GM19025 (cell line): ENCODE results near the gene KCTD20.
"Not testable (repeated sequence)": the region's sequence is repeated elsewhere in the genome, so short reads cannot be mapped to it uniquely, and the experiment has no call there.

Source experiments
- ATAC-seq: cut with Tn5 transposase; IDR thresholded peaks from one replicate; pipeline ENCODE4 v1.9.1; 2021; ENCODE audit warnings: mild to moderate bottlenecking, low read depth, moderate library complexity; ENCODE audit not compliant: unreplicated experiment

KCTD20 gene

DNA sequence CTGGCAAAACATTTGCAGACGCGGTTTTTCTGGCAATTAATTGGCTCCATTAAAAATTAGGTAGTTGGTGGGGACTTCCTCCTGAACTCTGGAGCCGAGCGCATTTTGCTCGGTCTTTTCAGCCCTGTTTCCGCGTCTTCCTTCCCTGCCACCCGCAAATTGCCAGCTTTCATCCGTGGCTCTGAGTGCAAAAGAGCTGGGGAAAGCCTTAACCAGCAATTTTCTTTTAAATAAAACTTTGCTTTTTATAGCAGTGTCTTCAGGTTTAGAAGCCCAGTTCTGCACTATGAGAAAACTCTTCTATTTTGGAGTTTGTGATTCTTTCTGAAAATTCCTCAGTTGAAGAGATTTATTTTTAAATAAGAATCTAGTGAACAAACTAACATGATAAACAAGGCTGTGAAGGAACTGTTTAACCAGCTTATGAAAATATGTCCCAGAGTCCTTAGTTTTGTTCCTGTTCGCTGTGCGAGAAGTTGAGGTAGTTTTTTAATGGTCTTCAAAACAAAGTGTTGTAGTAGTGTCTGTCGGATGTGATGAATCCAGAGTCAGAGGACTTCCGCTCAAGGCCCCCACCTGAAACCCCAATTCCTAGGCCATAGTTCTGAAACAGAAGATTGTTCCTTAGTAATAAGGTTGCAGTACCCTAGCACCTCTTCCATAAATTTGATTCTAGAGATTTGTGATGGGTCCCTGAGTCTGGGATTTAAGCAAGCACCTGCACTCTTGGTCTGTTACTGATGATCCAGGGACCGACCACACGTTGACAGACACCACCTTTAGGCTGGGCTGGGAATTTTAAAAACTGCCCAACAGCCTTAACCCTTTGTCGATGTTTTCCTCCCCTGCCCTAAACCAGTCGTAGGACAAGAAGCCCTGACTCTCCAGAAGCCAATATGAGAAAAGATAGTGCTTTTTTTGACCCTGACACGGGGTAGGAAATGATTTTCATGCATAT lies 950 bp downstream of the KCTD20 start:
- no peak for ATAC-seq

DNA sequence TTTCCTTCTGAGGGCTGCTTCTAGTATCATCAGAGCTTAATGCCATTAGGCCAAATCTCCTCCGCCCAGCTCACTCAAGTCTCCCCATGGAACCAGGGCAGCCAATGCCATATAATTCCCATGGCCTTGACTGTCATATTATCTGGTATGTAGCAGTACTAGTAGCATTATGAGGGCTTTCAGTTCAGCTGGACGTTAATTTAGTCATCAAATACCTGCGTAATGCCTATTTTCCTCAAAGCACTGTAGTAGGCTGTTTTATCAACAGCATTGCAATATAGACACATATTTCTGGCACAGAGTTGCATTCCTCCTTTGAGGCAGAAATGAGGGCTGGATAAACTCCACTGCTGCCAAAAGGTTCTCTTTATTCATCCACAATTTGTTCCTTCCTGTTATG lies 1.7 kb downstream of the KCTD20 start:
- no peak for ATAC-seq

DNA sequence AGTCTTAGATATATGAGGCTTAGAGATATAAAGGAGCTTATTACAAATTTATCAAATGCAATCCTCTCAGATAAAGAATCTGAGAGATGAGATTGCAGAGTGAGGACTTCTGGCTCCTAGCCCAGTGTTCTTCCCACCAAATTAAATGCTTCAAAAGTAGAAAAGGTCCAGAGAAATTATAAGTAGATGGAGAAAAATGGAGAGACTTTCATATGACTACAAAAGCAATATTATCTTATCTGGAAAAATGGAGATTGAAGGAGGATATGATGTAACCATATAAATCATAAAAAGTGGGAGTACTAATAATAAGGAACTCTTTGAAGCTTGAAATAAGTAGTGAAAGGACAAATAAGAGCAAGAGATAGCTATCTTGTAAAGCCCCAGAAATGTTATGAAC lies 2.8 kb downstream of the KCTD20 start:
- ATAC-seq = no peak

DNA sequence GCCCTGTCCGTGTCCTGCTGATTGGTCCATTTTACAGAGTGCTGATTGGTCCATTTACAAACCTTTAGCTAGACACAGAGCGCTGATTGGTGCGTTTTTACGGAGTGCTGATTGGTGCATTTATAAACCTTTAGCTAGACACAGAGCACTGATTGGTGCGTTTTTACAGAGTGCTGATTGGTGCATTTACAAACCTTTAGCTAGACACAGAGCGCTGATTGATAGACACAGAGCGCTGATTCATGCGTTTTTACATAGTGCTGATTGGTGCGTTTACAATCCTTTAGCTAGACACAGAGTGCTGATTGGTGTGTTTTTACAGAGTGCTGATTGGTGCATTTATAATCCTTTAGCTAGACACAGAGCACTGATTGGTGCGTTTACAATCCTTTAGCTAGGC lies 6.4 kb downstream of the KCTD20 start:
- ATAC-seq = not testable (repeated sequence)

DNA sequence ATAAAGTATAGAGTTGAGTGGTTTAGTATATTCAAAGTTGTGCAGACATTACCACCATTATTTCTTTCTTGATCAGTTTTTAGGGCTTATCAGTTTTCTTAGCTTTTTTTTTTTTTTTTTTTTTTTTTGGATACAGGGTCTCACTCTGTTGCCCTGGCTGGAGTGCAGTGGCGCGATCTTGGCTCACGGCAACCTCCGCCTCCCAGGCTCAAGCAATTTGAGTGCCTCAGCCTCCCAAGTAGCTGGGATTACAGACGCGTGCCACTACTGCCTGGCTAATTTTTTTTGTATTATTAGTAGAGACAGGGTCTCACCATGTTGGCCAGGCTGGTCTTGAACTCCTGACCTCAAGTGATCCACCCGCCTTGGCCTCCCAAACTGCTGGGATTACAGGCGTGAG lies 10.1 kb downstream of the KCTD20 start:
- not testable (repeated sequence) for ATAC-seq

DNA sequence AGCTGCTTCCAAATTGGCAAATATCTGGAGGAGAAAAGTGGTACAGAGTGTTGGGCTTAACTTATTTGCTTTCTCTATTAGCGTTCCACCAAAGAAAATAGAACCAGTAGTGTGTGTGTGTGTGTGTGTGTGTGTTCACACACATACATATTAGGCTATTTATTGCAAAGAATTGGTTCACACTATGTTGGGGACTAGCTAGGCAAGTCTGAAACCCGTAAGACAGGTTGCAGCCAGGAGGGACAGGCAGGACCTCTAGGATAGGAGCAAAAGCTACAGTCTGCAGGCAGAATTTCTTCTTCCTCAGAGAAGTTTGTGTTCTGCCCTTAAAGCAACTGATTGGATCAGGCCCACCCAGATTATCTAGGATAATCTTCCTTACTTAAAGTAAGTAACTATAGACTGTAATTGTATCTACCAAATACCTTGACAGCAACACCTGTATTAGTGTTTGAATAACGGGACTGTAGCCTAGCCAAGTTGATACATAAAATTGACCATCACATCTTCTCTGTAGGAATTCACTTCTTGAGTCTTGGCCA lies 12.8 kb downstream of the KCTD20 start:
- no peak for ATAC-seq

DNA sequence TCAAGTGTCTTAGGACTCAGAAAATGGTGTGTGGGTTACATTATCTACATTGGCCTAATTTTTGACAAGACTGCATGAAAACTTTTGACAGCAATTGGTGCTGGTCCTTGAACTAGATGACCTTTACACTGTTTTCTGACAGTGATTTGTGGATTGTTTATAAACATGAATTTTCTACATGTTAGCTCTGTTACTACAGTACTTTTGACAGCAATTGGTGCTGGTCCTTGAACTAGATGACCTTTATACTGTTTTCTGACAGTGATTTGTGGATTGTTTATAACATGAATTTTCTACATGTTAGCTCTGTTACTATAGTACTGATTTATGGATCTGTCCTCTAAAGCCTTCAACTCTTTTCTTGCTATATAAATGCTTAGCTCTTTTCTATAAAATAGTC lies 16.7 kb downstream of the KCTD20 start:
- no peak for ATAC-seq

DNA sequence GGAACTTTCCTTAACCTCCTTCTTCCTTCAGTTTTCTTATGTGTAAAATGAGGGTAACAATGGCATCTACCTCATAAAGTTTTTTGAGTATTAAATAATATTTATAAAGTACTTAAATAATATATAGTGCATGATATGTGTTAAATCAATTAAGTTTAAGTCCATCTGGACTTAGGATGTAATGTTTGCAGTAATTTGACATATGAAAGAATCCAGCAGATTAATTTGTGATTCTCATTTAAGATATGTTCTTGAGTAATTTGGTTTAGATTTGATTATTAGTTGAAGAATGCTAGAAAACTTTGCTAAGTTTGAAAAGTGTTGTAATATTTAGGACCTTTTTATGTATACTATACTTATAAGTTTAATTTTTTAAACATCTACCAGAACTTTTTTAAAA lies 18.1 kb downstream of the KCTD20 start:
- no peak for ATAC-seq

DNA sequence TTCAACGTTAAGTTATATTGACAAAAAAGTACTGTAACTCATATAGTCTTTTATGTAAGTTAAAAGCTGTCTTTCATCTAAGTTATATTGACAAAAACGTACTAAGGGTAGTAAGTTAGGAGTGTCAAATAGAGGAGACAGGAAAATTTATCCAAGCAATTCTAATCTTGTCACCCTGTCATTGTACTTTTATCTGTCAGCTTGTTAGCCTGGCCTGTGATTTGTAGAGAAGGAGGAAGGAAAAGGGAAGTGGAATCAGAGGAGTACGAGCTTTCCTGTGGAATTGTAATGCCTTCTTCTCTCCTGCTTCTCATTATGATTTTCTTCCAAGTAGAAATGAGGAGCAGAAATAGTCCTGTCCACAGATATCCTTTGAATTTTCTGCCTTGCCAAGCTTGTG lies 18.8 kb downstream of the KCTD20 start:
- no peak for ATAC-seq

DNA sequence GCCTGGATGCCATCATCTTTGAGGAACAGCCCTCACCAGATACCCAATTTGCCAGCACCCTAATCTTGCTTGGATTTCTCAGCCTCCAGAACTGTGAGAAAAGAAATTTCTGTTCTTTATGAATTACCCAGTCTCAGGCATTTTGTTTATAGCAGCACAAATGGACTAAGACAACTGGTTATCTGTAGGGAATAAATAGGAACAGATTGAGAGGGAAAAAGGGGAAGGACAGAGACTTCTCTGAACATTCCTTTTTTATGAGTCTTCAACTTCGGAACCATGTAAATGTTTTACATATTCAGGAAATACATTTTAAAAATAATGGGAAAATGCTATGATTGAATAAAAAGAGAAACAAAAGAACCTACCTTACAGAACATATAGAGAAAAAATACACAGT lies 20.9 kb downstream of the KCTD20 start:
- ATAC-seq = no peak

DNA sequence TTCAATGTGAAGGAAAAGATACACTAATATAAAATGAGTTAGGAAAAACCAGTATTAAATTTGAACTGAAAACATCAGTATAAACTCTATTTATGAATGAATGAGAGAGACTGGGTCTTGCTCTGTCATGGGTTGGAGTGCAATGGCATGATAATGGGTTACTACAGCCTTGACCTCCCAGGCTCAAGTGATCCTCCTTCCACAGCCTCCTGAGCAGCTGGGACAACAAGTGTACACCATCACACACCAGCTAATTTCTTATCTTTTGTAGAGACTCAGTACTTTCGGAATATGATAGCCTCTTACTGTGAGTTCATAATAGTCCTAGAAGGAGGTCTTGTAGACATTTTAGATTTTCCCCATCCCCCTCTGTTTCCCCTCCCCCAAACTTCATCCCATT lies 21.4 kb downstream of the KCTD20 start:
- ATAC-seq = no peak

DNA sequence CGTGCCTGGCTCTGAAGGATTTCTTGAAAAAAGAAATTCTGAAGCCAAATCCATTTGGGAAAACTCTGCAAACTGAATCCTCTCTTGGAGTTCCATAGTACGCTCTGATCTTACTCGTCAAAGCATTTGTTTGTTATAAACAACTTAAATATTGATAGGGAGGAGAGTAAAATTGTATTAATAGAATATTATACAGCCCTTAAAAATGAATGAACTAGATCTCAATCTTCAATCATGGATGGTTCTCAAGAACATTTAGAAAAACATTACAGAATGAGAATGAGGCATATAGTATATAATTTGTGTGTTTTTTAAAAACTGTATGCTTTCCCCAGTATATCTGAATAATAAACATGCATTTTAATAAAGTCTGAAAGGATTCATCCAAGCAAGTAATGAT lies 24.8 kb downstream of the KCTD20 start:
- ATAC-seq = no peak

DNA sequence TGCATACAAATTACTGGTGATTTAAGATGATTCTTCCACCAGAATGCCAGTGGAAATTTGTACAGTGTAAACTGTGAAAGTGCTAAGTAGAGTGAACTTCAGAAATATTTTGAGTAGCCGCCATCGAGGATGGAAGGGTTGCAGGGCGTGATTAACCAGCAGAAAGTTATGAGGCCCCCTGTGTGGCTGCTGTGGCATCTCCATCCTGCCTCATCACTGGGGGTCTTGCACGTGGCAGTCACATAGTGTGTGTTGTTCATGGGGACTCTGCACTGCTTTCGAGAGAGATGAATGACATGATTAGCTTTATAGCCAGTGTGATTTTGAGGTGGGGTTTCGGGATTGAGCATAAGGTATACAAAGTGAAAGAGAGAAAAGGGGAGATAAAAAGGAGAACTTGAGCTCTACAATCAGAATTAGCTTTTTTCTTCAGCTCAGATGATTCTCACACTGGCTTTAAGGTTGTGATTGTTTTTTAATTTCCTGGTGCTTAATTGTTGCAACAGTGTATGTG lies 26.4 kb downstream of the KCTD20 start:
- no peak for ATAC-seq

DNA sequence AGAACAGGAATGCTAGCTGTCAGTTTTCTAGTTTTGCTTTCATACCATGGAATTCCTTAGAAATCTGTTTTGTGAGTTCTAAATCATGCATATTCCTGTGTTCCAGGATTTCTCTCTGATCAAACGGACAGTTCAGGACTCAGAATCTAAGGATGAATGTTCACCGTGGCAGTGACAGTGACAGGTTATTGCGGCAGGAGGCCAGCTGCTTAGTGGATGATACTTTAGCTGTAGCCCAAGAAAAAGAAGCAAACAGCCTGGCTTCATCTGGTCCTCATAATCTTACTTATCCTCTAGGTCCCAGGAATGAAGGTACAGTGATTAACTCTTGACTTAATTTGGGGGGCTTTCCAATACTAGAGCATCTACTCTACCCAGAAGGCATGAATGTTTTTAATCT lies 27.1 kb downstream of the KCTD20 start:
- no peak for ATAC-seq

DNA sequence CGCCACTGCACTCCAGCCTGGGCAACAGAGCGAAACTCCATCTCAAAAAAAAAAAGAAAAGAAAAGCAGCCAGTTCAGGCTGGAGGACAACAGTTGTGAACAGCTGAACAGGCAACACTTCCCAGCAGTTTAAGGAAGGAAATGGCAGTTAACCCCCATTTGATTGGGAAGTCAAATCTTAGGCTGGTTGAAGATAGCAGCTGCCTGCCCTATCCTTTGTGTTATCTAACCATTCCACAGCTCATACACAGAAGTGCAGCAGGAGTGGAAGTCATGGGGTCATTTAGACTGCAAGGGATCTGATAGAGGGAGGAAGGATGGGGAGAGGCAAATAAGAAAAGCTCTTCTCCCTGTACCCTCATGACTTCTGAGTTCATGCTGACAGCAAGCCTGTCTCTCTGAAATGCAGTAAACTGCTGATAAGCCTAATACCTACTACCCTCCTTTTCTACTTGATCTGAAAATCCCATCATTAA lies 35.3 kb downstream of the KCTD20 start:
- ATAC-seq = no peak

DNA sequence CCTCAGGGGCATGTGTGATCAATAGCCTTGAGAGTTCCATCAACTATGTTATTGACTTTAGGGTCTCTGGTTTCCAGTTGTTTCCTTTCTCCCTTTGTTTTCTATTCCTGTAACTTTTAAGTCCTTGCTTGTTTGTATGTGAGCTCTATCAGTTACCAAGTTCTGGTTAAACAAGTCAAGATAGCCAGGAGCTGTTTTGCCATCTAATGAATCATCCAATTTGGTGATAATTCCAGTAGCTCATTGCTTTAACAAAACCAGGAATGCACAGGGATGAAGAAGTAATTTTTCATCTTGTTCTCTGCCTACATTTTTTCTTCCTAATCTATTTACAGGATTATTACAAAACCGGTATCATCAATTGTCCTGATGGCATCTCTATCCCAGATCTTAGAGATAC lies 36.5 kb downstream of the KCTD20 start:
- ATAC-seq = no peak

DNA sequence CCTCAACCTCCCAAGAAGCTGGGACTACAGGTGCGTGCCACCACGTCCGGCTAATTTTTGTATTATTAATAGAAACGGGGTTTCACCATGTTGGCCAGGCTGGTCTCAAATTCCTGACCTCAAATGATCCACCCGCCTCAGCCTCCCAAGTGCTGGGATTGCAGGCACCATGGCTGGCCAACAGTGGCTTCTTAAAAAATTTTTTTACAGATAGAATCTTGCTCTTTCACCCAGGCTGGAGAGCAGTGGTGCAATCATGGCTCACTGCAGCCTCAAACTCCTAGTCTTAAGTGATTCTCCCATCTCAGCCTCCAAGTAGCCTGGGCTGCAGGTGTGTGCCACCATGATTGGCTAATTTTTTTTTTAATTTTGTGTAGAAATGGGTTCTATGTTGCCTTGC lies 40.5 kb downstream of the KCTD20 start:
- not testable (repeated sequence) for ATAC-seq

DNA sequence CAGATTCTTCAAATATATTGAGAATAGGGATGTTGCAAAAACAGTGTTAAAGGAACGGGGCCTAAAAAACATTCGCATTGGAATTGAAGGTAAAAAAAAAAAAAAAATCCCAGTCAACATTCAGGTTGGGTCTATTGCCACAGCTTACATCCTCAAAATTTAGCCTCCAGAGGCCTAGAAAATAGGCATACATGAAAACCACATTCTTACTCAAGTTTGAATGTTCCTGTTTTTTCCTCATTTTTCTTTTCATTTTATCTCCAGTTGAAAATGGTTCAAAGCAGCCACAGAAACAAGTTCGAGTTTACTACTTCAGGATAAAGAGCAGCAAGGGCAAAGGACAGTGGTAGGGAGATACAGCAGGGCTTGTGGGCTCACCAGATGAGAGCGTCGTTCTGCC lies 41.9 kb downstream of the KCTD20 start:
- ATAC-seq = no peak

DNA sequence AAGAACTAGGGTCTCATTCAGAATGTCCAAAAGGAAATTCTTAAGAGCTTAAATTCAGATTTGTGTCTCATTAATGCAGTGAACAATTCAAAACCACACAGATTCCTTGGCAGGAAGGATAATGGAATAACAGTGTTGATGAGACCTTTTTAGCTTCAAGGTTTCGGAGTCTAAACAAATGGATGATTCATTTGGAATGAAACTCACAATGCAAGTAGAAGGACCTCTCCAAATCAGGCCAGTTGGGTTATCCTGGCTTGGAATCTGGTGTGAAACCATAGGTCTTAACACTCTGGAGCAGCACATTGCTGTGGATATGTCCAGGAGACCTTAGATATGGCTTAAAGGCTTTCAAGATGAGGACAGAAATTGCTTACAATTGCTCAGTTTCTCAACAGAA lies 44.9 kb downstream of the KCTD20 start:
- ATAC-seq = no peak

DNA sequence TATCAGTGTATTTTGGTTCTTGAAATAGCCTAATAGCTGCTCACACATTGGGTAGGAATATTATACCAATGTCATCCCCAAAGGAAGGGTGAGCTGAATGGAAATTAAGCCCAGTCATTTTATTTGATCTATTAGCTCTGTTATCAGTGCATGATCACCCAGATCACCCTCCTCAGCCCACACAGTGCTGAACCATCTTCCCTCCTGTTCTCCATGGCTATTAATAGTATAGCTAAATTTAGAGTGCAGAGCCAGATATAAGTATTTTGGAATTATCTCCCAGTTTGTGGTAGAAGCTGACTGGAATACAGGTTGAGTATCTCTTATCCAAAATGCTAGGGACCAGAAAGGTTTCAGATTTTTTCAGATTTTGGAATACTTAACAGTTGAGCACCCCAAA lies 45.4 kb downstream of the KCTD20 start:
- no peak for ATAC-seq

DNA sequence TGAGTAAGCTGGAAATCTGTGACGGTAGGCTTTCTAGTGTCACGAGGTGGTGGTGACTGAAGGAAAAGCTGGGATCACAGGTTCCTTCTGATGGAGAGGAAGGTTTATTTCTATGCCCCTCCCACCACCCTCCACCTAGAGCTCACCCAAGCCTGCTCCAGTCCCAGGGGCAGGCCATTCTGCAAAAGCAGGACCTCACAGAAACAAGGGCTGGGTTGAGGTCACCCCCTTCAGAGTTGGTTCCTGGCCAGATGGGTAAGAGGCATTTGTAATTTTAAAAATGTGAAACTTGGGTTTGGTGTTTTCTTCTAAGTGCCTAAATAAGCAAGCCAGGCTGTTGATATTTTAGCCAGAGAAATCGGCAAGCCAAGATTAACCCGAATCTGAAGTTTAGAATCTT lies 46.6 kb downstream of the KCTD20 start:
- no peak for ATAC-seq
